Lower leg skin (tissue), 3 donors: ENCODE results near the gene MEGF6.

ENCODE experiments used
- CTCF ChIP-seq, 3 donors: fragments of 450-650 bp; IDR thresholded peaks; one replicate each; pipeline ENCODE4 v1.5.1; 2016; ENCODE audit warnings: antibody characterized with exemption in 3 of 3, mild to moderate bottlenecking in 3 of 3, moderate library complexity in 2 of 3
- POLR2A ChIP-seq, 2 donors: fragments of 450-650 bp; IDR thresholded peaks; one replicate each; pipeline ENCODE4 v1.6.1; 2016 to 2017; ENCODE audit warnings: antibody characterized with exemption in 2 of 2, mild to moderate bottlenecking in 1 of 2, moderate library complexity in 1 of 2

GRCh38 chr1:3516911-3517675, 94.2 kb downstream of the MEGF6 start:
- TF ChIP-seq CTCF (IDR thresholded peaks at IDR 0.05) (no peak), POLR2A (IDR thresholded peaks at IDR 0.05) (no peak)
